Fibroblast of the conjunctiva (primary cell): ENCODE data around the gene GJA10.

Experiments
- DNase-seq: peaks from one replicate; pipeline ENCODE4 v3.0.0-alpha.2; 2010; ENCODE audit warnings: low read depth

GJA10 gene

DNA sequence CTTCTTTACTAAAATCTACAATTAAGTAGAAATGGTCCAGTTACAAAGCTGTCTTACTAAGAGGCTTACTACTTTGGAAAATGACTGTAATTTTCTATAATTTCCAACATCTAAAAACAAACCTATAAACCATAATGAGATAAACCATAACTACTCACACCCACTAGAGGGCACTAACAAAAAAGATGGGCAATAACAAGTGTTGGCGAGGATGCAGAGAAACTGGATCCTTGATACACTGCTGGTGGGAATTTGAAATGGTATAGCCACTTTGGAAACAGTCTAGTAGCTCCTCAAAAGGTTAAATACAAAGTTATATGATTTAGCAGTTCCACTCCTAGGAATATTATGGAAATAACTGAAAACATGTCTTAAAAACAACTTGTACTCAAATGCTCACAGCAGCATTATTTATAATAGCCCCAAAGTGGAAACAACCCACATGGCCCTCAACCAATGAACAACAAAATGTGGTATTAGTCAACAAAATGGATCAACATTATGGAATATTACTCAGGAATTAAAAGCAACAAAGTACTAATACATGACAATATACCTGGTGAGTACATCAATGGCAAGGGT is 50.6 kb downstream of the GJA10 start:
- peak; percentile 1 for DNase-seq
